IPS-NIHi11 (cell line): ENCODE data around the gene ZNF827.

Experiments used
- DNase-seq: peaks from one replicate; pipeline ENCODE4 v3.0.0; 2012; ENCODE audit warnings: mixed read lengths, low spot score

Gene ZNF827

GRCh38 chr4:145757188-145757587, 181.4 kb downstream of the ZNF827 start:
- no peak for DNase-seq

DNA sequence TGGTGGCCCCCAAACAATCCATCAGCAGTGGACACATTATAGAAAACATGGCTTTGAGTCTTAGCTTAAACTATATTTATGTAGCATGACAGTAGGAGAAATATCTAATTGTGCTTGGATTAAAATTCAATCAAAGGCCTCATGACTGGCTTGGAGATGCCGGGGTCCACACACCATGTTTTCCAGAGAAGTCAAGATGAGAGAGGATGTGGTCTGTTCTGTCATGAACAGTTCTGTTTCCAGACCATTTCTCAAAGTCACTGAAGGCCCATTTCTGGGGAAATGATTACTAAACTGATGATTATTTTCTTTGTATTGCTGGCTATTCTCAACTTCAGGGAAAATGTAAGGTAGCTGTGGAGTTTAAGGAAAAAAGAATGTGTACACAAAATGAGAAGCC, 182.4 kb downstream of the ZNF827 start:
- DNase-seq: no peak

DNA sequence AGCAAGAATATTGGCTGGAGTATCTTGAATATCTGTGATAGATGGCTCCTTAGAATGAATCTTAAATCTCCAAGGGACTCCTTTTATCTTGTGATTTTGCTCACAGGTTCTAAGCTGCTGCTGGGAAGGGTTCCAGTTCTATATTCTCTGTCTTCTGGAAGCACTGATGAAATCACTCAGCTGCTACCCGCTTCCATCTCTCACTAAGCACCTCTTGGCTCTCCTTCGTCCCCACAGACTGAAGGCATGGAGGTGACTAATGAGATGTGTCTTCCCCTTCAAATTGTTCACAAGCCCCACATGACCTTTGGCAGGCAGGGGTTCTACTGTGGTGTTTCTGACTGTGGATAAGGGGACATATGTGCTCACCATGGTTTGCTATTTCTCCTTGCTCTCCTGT, 182.8 kb downstream of the ZNF827 start:
- DNase-seq: no peak

DNA sequence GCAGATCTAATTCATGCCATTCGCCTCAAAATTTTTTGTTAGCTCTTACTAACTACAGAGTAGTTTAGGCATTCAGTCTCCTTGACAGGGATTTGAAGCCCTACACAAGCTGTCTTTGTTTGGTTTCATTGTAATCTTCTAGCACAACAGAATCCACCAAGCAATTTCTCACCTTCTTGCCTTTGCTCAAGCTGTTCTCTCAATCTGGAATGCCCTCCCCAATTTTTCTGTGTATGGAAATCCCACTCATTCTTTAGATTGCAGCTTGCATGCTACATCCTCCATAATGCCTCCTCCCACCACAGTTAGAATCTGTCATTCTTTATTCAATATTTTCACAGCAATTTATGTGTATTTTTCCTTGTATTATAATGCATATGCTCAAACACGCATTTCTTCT, 195.0 kb downstream of the ZNF827 start:
- no peak for DNase-seq

GRCh38 chr4:145740806-145741205, 197.8 kb downstream of the ZNF827 start:
- DNase-seq: no peak

DNA sequence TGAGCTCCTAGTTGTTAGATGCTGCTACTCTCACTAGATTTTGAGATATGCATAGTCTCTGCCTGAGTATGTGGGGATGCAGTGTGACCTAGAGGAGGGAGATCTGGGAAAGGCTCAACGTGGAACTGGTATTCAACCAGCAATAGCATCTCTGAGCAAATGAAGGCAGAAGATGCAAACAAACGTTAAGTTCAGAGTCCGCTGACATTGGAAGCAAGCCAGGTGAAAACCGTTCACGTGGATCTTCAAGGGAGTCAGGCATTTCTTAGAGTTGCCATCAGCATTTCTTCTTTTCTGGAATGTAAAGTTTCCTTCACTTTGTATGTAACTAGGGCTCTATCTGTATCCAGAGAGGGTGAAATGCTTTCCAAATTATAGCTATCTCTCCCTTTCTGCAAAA, 198.8 kb downstream of the ZNF827 start:
- DNase-seq: no peak

GRCh38 chr4:145736241-145736831, 202.3 kb downstream of the ZNF827 start:
- no peak for DNase-seq

GRCh38 chr4:145735827-145736226, 202.8 kb downstream of the ZNF827 start:
- DNase-seq: no peak

DNA sequence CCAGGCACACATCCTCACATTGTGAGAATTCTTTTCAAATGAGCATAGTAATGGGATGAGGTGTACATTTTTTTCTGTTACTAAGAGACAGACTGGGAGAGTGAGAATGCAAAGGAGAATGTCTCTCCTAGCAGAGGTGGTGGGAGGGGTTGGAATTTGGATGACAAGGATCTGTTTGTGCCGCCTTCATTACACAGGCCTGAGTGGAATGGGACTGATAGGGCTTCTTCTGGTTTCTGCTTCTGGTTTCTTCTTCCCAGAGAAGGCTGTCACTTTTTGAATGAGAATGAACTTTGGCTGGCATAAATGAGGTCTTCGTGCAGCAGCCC, 203.3 kb downstream of the ZNF827 start:
- DNase-seq: no peak

GRCh38 chr4:145734576-145735346, 203.9 kb downstream of the ZNF827 start:
- peak; percentile 39 for DNase-seq

GRCh38 chr4:145734031-145734430, 204.6 kb downstream of the ZNF827 start:
- no peak for DNase-seq

DNA sequence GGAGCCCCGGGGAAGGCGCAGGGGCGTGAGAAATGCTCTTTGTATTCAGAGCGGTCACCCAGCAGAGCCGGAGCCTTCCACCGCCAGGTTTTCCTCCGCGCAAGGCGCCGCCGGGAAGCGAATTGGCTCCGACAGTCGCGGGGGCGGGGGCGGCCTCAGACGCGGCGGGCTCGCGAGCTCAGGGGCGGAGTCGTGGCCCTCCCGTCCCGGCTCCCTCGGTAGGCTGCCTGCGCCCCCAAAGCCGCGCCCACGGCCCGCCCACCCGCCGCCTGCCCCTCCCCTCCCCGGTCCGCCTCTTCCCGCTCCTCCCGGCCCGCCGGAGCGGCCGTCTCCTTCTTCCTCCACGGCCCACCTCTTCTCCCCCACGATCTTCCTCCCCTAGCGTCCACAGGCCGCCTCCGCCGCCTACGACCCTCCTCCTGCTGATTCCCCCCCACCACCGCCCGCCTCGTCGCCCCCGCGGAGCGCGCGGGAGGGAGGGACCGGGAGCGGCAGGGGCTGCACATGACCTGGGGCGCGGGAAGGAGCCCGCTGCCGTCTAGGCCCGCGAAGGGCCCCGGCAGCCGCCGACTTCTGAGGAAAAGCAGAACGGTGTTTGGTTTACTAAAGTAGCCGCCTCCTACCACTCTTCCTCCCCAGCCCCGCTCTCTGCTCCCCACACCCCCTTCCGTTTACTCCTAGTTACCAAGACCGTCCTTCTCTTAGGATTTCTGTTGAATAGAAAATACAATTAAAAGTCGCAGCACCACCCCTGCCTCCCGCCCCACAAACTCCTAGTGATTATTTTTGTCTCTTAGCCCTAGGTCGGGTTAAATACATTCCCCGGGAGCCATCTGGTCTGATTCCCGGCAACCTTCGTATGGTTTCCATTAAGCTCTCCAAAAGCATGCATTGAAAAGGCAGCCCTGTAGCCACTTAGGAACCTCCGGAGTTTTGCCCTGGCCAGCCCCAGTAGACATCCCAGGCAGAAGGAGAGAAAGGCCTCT, 205.4 kb downstream of the ZNF827 start:
- peak; percentile 96 for DNase-seq

DNA sequence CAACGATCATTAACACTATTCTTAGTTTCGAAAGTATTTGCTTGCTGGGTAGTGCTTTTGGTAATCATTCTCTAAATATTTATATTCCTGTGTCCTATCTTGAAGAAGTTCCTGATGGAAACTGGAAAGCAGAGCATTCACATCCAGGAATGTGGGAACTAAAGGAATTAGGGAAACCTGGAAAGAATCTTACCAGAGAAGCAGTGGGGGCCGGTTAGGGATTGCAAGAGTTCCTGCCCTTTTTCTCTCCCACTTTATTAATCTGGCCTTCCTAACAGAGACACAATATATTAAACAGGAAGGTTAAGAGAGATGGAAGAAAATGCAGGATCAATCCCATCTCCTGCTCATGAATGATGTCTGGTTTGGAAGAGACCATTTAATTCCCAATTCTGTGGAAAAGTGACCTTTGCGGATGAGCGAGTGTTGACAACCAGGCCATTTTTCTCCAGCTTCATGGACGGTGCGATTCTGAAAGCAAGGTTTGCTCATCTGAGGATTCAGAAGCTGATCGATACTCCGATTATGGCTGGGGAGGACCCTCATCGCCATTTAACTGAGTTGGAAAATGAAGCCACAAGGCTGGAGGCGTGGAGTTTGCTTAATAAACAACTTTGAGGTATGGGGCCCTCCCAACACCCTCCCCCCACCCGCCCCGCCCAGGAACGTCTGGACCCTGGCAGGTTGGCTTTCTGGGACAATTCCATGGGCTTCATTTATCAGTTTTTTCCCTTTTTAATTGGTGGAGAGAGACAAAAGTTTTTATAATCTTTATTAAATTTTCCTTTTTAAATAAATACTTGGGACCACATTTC, 206.4 kb downstream of the ZNF827 start:
- DNase-seq: no peak

DNA sequence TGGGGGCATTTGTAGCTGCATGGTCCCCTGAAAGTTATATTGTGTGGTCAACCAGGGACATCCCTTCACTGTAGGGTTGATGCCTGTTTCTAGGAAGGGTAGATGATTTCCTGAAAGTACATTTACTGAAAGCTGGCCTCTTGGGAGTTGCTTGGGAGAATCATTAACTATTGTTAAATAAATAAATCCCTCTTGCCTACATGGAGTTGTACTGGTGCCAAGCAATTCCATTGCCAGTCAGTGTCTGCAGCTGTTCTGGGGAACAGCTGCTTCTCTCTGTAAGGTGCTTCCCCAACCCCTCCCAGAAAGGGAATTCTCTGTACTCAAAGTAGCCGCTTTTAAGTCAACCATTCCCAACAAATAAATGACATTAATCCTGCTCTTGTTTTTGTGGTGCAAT, 207.6 kb downstream of the ZNF827 start:
- no peak for DNase-seq

- no peak for DNase-seq
These were observed 208.6 kb downstream of the ZNF827 start for GRCh38 chr4:145730026-145730425.

DNA sequence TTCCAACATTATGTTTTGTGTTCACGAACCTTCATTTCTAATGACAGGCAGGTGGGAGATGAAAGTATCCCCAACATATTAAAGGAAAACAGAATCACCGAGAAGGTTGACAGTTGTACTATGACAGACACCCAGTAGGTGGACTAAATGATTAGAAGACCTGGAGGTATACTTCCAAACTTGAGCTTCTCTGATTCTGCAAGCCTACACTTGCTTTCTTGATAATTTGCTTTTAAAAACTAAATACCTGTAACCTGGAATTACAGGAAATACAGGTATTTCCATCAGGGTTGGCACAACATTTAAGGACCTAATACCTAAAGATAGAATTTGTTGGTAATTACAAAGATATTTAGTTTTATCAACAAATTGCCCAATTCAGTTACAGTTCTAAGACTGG, 215.3 kb downstream of the ZNF827 start:
- DNase-seq: no peak

- no peak for DNase-seq
These were observed 216.1 kb downstream of the ZNF827 start for GRCh38 chr4:145722561-145722960.

GRCh38 chr4:145720656-145721055, 218.0 kb downstream of the ZNF827 start:
- DNase-seq: no peak

- no peak for DNase-seq
These were observed 218.6 kb downstream of the ZNF827 start for GRCh38 chr4:145719752-145720624.

DNA sequence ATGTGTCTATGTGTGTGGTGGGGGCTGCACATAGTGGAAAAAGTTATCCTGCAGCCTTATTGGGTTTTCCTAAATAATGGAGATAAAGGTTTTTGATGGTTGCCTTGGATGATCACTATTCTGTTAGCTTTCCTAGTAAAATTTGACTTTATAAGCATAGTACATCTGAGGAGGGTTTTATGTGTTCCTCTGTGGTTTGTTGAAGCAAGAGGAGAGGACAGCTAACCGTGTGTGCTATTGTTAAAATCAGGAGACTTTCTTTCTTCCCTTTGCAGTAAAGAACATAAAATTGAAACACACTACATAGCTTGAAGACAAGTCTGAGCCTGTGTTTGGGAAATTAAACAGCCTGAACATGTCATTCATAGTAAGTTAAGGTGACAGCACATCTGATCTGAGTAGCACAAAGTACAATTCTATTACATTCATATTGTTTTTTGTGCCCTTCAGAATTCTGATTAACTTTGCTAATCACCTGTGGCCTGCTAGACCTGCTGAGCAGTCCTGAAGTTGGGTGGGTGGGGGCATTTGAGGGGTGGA, 221.9 kb downstream of the ZNF827 start:
- DNase-seq: no peak

DNA sequence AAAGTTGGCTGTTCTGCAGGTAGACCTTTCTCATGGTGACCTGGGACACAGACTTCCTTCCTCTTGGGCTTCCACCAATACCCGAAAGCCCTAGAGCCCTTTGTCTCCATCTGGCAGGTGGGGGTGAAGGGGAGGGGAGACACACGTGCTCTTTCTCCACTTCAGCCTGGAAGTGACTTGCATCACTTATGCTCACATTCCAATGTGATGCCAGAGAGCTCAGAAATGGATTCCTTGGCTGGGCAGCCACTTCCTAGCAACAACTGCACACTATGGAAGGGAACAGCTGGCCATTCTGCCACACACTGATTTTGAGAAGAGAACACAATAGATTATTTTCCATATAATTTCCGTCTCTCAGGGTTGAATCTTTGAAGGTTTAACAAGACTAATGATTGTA, 222.4 kb downstream of the ZNF827 start:
- no peak for DNase-seq
